CD4-positive, alpha-beta T cell (primary cell): Measurements from ENCODE around the gene TMED4. TPM values are rescaled to one million over a fixed set of nuclear protein-coding genes. Genes with fewer than 3 reads are reported as not detected.

Experiments used
- ATAC-seq: fragments of 200-7000 bp; cut with Tn5 transposase; one replicate; pipeline ENCODE4 v1.10.0; 2022; ENCODE audit warnings: mild to moderate bottlenecking; ENCODE audit not compliant: poor library complexity
- CTCF ChIA-PET: fragments of 350-600 bp; sonication (Branson Sonifier 250); formaldehyde crosslinking; loops from one replicate; lab custom pipeline; 2021; ENCODE audit warnings: antibody characterized with exemption, inconsistent platforms; lab: Charles Lee
- POLR2A ChIA-PET: fragments of 350-600 bp; sonication (Branson Sonifier 250); formaldehyde crosslinking; loops from one replicate; lab custom pipeline; 2021; ENCODE audit warnings: antibody characterized with exemption, inconsistent platforms; lab: Charles Lee
- DNase-seq, 14 experiments: peaks; one replicate each; pipeline ENCODE4 v3.0.0-alpha.2; 2013 to 2020; ENCODE audit warnings: mixed read lengths in 2 of 14
- H3K27ac ChIP-seq, 2 donors: one replicate each; pipeline versions ENCODE4 v1.5.1 to v1.7.0; 2013; ENCODE audit warnings: low read length in 2 of 2, low read depth in 1 of 2, mild to moderate bottlenecking in 1 of 2
- H3K27me3 ChIP-seq, 2 experiments: 1 replicate in 1 of 2; 2 replicates in 1 of 2; pipeline versions ENCODE4 v1.6.1 to v1.7.0; 2013; ENCODE audit warnings: low read length in 2 of 2, control low read depth in 1 of 2, mild to moderate bottlenecking in 1 of 2, moderate library complexity in 1 of 2; ENCODE audit not compliant: insufficient read depth in 2 of 2, control insufficient read depth in 1 of 2
- H3K36me3 ChIP-seq: one replicate; pipeline ENCODE4 v1.6.1; 2013; ENCODE audit warnings: low read length, control low read depth; ENCODE audit not compliant: insufficient read depth
- H3K4me1 ChIP-seq: one replicate; pipeline ENCODE4 v1.6.1; 2013; ENCODE audit warnings: low read length, control low read depth; ENCODE audit not compliant: insufficient read depth
- H3K4me3 ChIP-seq: one replicate; pipeline ENCODE4 v1.5.1; 2013; ENCODE audit warnings: mild to moderate bottlenecking, low read length, moderate library complexity
- H3K9me3 ChIP-seq, 2 experiments: 1 replicate in 1 of 2; 2 replicates in 1 of 2; pipeline versions ENCODE4 v1.6.1 to v1.7.0; 2013; ENCODE audit warnings: low read length in 2 of 2, mild to moderate bottlenecking in 2 of 2, control low read depth in 1 of 2, moderate library complexity in 1 of 2; ENCODE audit not compliant: control insufficient read depth in 1 of 2, insufficient read depth in 1 of 2
- H3K27ac Mint-ChIP-seq: one replicate; pipeline ENCODE4 v1.8.0; 2020; ENCODE audit warnings: mixed read lengths
- H3K27me3 Mint-ChIP-seq: one replicate; pipeline ENCODE4 v1.8.0; 2021; ENCODE audit warnings: mixed read lengths
- H3K36me3 Mint-ChIP-seq: one replicate; pipeline ENCODE4 v1.8.0; 2021; ENCODE audit warnings: low read depth, mixed read lengths
- H3K4me1 Mint-ChIP-seq: one replicate; pipeline ENCODE4 v1.8.0; 2021; ENCODE audit warnings: low read depth, mixed read lengths
- H3K4me3 Mint-ChIP-seq: one replicate; pipeline ENCODE4 v1.8.0; 2020; ENCODE audit warnings: mild to moderate bottlenecking, mixed read lengths
- H3K9me3 Mint-ChIP-seq: one replicate; pipeline ENCODE4 v1.8.0; 2020; ENCODE audit warnings: mixed read lengths
- CTCF ChIP-seq: fragments of 200-600 bp; IDR thresholded peaks from one replicate; pipeline ENCODE4 v1.8.0; 2022; ENCODE audit warnings: antibody characterized with exemption, mild to moderate bottlenecking
- intact Hi-C, 2 experiments: fragments of 100-400 bp; cut with DNase I in 1 of 2; cut with micrococcal nuclease in 1 of 2; formaldehyde crosslinking; loops; one replicate each; pipeline versions ENCODE4 v1.15.1 to v1.9.0; 2023 to 2025; cut with DNase I, micrococcal nuclease
- total RNA-seq, 174 experiments: library from RNA in 2 of 174; stranded (reverse) in 2 of 174; gene quantifications; one replicate each; pipeline ENCODE4 v1.2.3 and lab custom pipeline; 2021 to 2026

TMED4 gene
- total RNA-seq, 2 experiments from 2014 or later, result 134 to 138 TPM

GRCh38 chr7:44618045-44618444 lies 36.0 kb upstream of the TMED4 start:
- Histone ChIP-seq H3K4me3 (no peak overlapping the region), H3K36me3 (peaks cover 5% of the 10 kb centered on the region), H3K4me1 (peaks cover 74% of the 10 kb centered on the region), H3K9me3 (no peaks in the 10 kb centered on the region), H3K27ac (peak overlapping the region; percentile 32 to 57), H3K27me3 (no peaks in the 10 kb centered on the region)
- intact Hi-C loops, result no loop called here
- TF ChIP-seq CTCF, result no peak
- Mint-ChIP-seq H3K27ac (peak overlapping the region; percentile 84), H3K36me3 (peaks cover 39% of the 10 kb centered on the region), H3K9me3 (no peaks in the 10 kb centered on the region), H3K4me1 (peaks cover 84% of the 10 kb centered on the region), H3K27me3 (no peaks in the 10 kb centered on the region), H3K4me3 (no peak overlapping the region)
- no peak for ATAC-seq
- no peak for DNase-seq
- CTCF ChIA-PET, result interaction anchor here (1.0 to 2.0 kb wide), 4 partner anchors 10 to 16 kb away, joined by 3 to 9 read pairs (median 4); partner anchors contain the start of gene OGDH
- POLR2A ChIA-PET, result no interaction called here

GRCh38 chr7:44617225-44617890 lies 35.3 kb upstream of the TMED4 start:
- H3K4me3 ChIP-seq, result no peak overlapping the region
- peak in 2 of 14 experiments; percentile 28 to 36 for DNase-seq
- Mint-ChIP-seq H3K36me3 (peaks cover 33% of the 10 kb centered on the region), H3K4me1 (peaks cover 77% of the 10 kb centered on the region), H3K27ac (peak overlapping the region; percentile 84), H3K9me3 (no peaks in the 10 kb centered on the region), H3K27me3 (no peaks in the 10 kb centered on the region), H3K4me3 (no peak overlapping the region)
- peaks cover 72% of the 10 kb centered on the region for H3K4me1 ChIP-seq
- no peaks in the 10 kb centered on the region for H3K27me3 ChIP-seq
- ChIA-PET CTCF (interaction anchor here (1.0 to 2.0 kb wide), 4 partner anchors 11 to 17 kb away, joined by 3 to 9 read pairs (median 4); partner anchors contain the start of gene OGDH), POLR2A (interaction anchor here (1.6 to 3.0 kb wide), 2 partner anchors 11 to 14 kb away, joined by 11 to 29 read pairs; partner anchors contain the start of gene OGDH)
- H3K9me3 ChIP-seq, result no peaks in the 10 kb centered on the region
- intact Hi-C loops, result no loop called here
- H3K36me3 ChIP-seq, result peaks cover 5% of the 10 kb centered on the region
- H3K27ac ChIP-seq, result peak overlapping the region in 1 of 2 donors; percentile 41
- no peak for TF ChIP-seq CTCF
- peak; percentile 33 for ATAC-seq

- Histone ChIP-seq H3K36me3 (peaks cover 5% of the 10 kb centered on the region), H3K27ac (no peak overlapping the region), H3K9me3 (no peaks in the 10 kb centered on the region), H3K4me1 (peaks cover 70% of the 10 kb centered on the region), H3K4me3 (no peak overlapping the region), H3K27me3 (no peaks in the 10 kb centered on the region)
- no peaks in the 10 kb centered on the region for H3K9me3 Mint-ChIP-seq
- H3K27me3 Mint-ChIP-seq, result no peaks in the 10 kb centered on the region
- H3K4me1 Mint-ChIP-seq, result peaks cover 78% of the 10 kb centered on the region
- TF ChIP-seq CTCF, result no peak
- ChIA-PET POLR2A (interaction anchor here (0.6 to 3.0 kb wide), 4 partner anchors 10 to 181 kb away, joined by 3 to 29 read pairs (median 7); partner anchors contain the start of gene OGDH), CTCF (interaction anchor here (0.7 to 2.0 kb wide), 5 partner anchors 10 to 241 kb away, joined by 3 to 9 read pairs (median 5); partner anchors contain the start of gene OGDH)
- DNase-seq (no peak), ATAC-seq (no peak)
- intact Hi-C loops, result no loop called here
- no peak overlapping the region for H3K27ac Mint-ChIP-seq
- H3K4me3 Mint-ChIP-seq, result no peak overlapping the region
- peaks cover 33% of the 10 kb centered on the region for H3K36me3 Mint-ChIP-seq
Observed at GRCh38 chr7:44616545-44616944, 34.5 kb upstream of the TMED4 start.
